GM10266 (cell line): ENCODE results near the gene ARHGEF2.

Source experiments
- DNase-seq: peaks from one replicate; pipeline ENCODE4 v3.0.0; 2012; ENCODE audit errors: extremely low spot score
- CTCF ChIP-seq: IDR thresholded peaks from 2 replicates; pipeline ENCODE4 v1.5.1; 2012; ENCODE audit warnings: mild to moderate bottlenecking, low read depth; ENCODE audit not compliant: control insufficient read depth, insufficient read depth; ENCODE audit errors: missing control alignments

ARHGEF2 gene

GRCh38 chr1:156019946-156020292 lies 41.6 kb upstream of the ARHGEF2 start:
- DNase-seq, result no peak
- no peak for TF ChIP-seq CTCF

- TF ChIP-seq CTCF, result no peak
- no peak for DNase-seq
Observed at GRCh38 chr1:156014829-156015228, 36.5 kb upstream of the ARHGEF2 start.

GRCh38 chr1:156012051-156012817 lies 33.9 kb upstream of the ARHGEF2 start:
- no peak for TF ChIP-seq CTCF
- peak; percentile 44 for DNase-seq

- DNase-seq, result no peak
- TF ChIP-seq CTCF, result no peak
Observed at GRCh38 chr1:156009404-156009803, 31.1 kb upstream of the ARHGEF2 start.

GRCh38 chr1:156006666-156007376 lies 28.5 kb upstream of the ARHGEF2 start:
- no peak for TF ChIP-seq CTCF

GRCh38 chr1:156004843-156005584 lies 26.7 kb upstream of the ARHGEF2 start:
- DNase-seq, result no peak

More at GRCh38 chr1:156006666-156007376, 28.5 kb upstream of the ARHGEF2 start:
- no peak for DNase-seq

More at GRCh38 chr1:156004843-156005584, 26.7 kb upstream of the ARHGEF2 start:
- TF ChIP-seq CTCF, result no peak
